ENCODE results near the gene CD44. TPM values are rescaled to one million over a fixed set of nuclear protein-coding genes. Genes with fewer than 3 reads are reported as not detected.
A peak's percentile ranks its signal among the peaks of the same experiment; 100 is the strongest.

The CD44 gene
- total and polyA plus RNA-seq, 10 of the 15 experiments (the other 5 are each of a cell fraction or from before 2014, with no cell fraction given), result 57.1 to 293 (median 120) TPM

GRCh38 chr11:35131094-35131493, 7.9 kb upstream of the CD44 start (continued):
- no peak for TF ChIP-seq IRF4 (IDR thresholded peaks at IDR 0.05; ENCODE audit: low read depth, low read length)
- no peak for TF ChIP-seq SMARCA5 (IDR thresholded peaks at IDR 0.05)
- peak; percentile 65; the same call in 1 of the 2 replicates for TF ChIP-seq NFIC (IDR thresholded peaks at IDR 0.05; ENCODE audit: low read depth, low read length)
- TF ChIP-seq BACH1 (IDR thresholded peaks at IDR 0.05; ENCODE audit: borderline replicate concordance), result no peak
- TF ChIP-seq SMAD1 (IDR thresholded peaks at IDR 0.05; ENCODE audit: low read depth, partially characterized antibody), result no peak

DNA sequence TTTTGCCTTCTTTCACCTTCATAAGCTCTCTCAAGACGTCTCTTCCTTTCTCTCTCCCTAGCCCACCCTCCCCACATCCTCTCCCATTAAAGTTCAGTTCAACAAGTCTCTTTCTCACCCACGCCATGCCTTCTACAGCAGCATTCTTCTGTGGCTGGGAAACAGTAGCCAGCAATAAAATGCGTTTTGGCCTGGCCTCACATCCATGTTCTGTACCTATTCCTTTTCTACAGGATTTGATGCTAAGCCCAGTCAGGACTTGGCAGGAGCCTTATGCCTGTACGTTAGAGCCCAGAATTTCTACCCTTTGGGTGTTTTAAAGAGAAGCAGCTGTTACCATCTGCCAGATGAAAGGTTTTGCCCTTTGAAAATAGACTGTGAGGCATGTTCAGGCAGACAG, 7.1 kb upstream of the CD44 start:
- no peaks in the 10 kb centered on the region for H4K20me1 ChIP-seq (ENCODE audit: control insufficient read depth, insufficient read depth)
- H3K9me3 ChIP-seq (replicated peaks; ENCODE audit: control insufficient read depth, insufficient read depth, low read length), result no peaks in the 10 kb centered on the region
- in situ Hi-C loops (cut with MboI), result no loop called here
- no peak overlapping the region for H2AFZ ChIP-seq (ENCODE audit: control insufficient read depth, low read depth, low read length)
- ChIA-PET SMC1A (ENCODE audit: uncharacterized antibody, unreplicated experiment) (interaction anchor here (1.1 to 1.3 kb wide), 2 partner anchors 12 to 36 kb away, joined by 3 to 4 read pairs; no protein-coding TSS in a partner anchor), POLR2A (no interaction called here), CTCF (interaction anchor here (0.8 to 1.3 kb wide), 2 partner anchors 9 to 44 kb away, joined by 3 to 4 read pairs; no protein-coding TSS in a partner anchor), RAD21 (ENCODE audit: unreplicated experiment) (interaction anchor here (6.7 kb wide), 1 partner anchor 9 kb away, joined by 40 read pairs; the partner anchor contains the start of gene CD44)
- no peak overlapping the region for H3K9ac ChIP-seq (ENCODE audit: control insufficient read depth, insufficient read depth, low read length)
- no peak for FAIRE-seq
- peaks cover 36% of the 10 kb centered on the region for H3K4me1 ChIP-seq (ENCODE audit: control insufficient read depth, insufficient read depth, low read length)
- BruUV-seq (replicated peaks), result no TSS peak
- H3K27ac ChIP-seq (ENCODE audit: control insufficient read depth, insufficient read depth), result no peak overlapping the region
- no peak overlapping the region for H3K4me3 ChIP-seq
- no peaks in the 10 kb centered on the region for H3K36me3 ChIP-seq (ENCODE audit: control insufficient read depth in 2 of 2, insufficient read depth in 2 of 2, low read length in 1 of 2)
- no peak for TF ChIP-seq HDAC2 (IDR thresholded peaks at IDR 0.05)
- no peak for TF ChIP-seq BCLAF1 (IDR thresholded peaks at IDR 0.05)
- TF ChIP-seq, protein P1, sequence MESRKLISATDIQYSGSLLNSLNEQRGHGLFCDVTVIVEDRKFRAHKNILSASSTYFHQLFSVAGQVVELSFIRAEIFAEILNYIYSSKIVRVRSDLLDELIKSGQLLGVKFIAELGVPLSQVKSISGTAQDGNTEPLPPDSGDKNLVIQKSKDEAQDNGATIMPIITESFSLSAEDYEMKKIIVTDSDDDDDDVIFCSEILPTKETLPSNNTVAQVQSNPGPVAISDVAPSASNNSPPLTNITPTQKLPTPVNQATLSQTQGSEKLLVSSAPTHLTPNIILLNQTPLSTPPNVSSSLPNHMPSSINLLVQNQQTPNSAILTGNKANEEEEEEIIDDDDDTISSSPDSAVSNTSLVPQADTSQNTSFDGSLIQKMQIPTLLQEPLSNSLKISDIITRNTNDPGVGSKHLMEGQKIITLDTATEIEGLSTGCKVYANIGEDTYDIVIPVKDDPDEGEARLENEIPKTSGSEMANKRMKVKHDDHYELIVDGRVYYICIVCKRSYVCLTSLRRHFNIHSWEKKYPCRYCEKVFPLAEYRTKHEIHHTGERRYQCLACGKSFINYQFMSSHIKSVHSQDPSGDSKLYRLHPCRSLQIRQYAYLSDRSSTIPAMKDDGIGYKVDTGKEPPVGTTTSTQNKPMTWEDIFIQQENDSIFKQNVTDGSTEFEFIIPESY (IDR thresholded peaks at IDR 0.05), result no peak
- no peak for TF ChIP-seq MTA3 (IDR thresholded peaks at IDR 0.05; ENCODE audit: borderline replicate concordance, low read length)
- ATAC-seq, result no peak
- WGBS (ENCODE audit: insufficient coverage, insufficient replicate concordance, low lambda C conversion rate, missing lambda C conversion rate), result 96% methylated on average over 4 of the region's 4 CpGs
- DNase-seq (ENCODE audit: low read depth, low spot score), result no peak
- no peaks in the 10 kb centered on the region for H3K27me3 ChIP-seq (replicated peaks in 1 of 2; ENCODE audit: control insufficient read depth in 2 of 2, insufficient read depth in 2 of 2, low read length in 1 of 2)
- no peaks in the 10 kb centered on the region for H3K79me2 ChIP-seq (ENCODE audit: control insufficient read depth, insufficient read depth, low read length)
- intact Hi-C loops (cut with micrococcal nuclease; ENCODE audit: unreplicated experiment), result no loop called here
- no peak overlapping the region for H3K4me2 ChIP-seq (ENCODE audit: control insufficient read depth, insufficient read depth)

Data from GM12878 (cell line).